SU-DHL-6 (cell line): Measurements from ENCODE around the gene EN2.

Experiments used
- H2AFZ ChIP-seq: fragments of 200-600 bp; sonication (generic); 2 replicates; pipeline ENCODE4 v1.6.1; 2014; ENCODE audit warnings: low read depth, mild to moderate bottlenecking, moderate library complexity, mixed read lengths, antibody characterized with exemption, low read length; ENCODE audit not compliant: severe bottlenecking
- H3F3A ChIP-seq: fragments of 200-600 bp; shearing (Covaris generic); 2 replicates; pipeline ENCODE4 v1.6.0; 2016; ENCODE audit warnings: antibody characterized with exemption, mild to moderate bottlenecking; ENCODE audit not compliant: insufficient read depth
- H3K27ac ChIP-seq: fragments of 200-600 bp; sonication (generic); 2 replicates; pipeline ENCODE4 v1.5.1; 2016; ENCODE audit warnings: low read depth, mild to moderate bottlenecking, low read length, moderate library complexity, mixed read lengths
- H3K27me3 ChIP-seq: fragments of 200-600 bp; sonication (generic), shearing (Covaris generic); 2 replicates; pipeline ENCODE4 v1.6.0; 2014; ENCODE audit warnings: mild to moderate bottlenecking, low read length
- H3K36me3 ChIP-seq: fragments of 200-600 bp; sonication (generic); 2 replicates; pipeline ENCODE4 v1.6.1; 2014; ENCODE audit warnings: mild to moderate bottlenecking, low read length, mixed read lengths
- H3K4me2 ChIP-seq: fragments of 300-600, 200-600 bp; shearing (Covaris generic), sonication (generic); 2 replicates; pipeline ENCODE4 v1.6.0; 2014; ENCODE audit warnings: low read length, low read depth, mild to moderate bottlenecking; ENCODE audit not compliant: poor library complexity, severe bottlenecking
- H3K4me3 ChIP-seq: fragments of 200-600 bp; sonication (generic); 2 replicates; pipeline ENCODE4 v1.5.1; 2014; ENCODE audit warnings: antibody characterized with exemption, low read length, mild to moderate bottlenecking, mixed read lengths; ENCODE audit not compliant: insufficient read depth, poor library complexity, severe bottlenecking
- H3K79me2 ChIP-seq: fragments of 200-600 bp; sonication (generic); 2 replicates; pipeline ENCODE4 v1.6.1; 2014; ENCODE audit warnings: mild to moderate bottlenecking, low read length, moderate library complexity; ENCODE audit not compliant: insufficient read depth
- H3K9ac ChIP-seq: fragments of 200-600 bp; sonication (generic); 2 replicates; pipeline ENCODE4 v1.7.0; 2014; ENCODE audit warnings: mild to moderate bottlenecking, low read length
- H3K9me2 ChIP-seq: fragments of 200-600 bp; sonication (generic); replicated peaks from 2 replicates; pipeline ENCODE4 v1.6.1; 2014; ENCODE audit warnings: low read length; ENCODE audit not compliant: insufficient read depth
- H3K9me3 ChIP-seq: fragments of 200-600 bp; sonication (generic); 2 replicates; pipeline ENCODE4 v1.6.1; 2014; ENCODE audit warnings: low read length, mixed read lengths; ENCODE audit not compliant: insufficient read depth
- H4K20me1 ChIP-seq: fragments of 200-600 bp; sonication (generic); 2 replicates; pipeline ENCODE4 v1.6.1; 2014; ENCODE audit warnings: low read depth, mild to moderate bottlenecking, antibody characterized with exemption, low read length, moderate library complexity, mixed read lengths
- EZH2phosphoT487 ChIP-seq: fragments of 200-600 bp; sonication (generic), shearing (Covaris generic); conservative IDR thresholded peaks from 2 replicates; pipeline ENCODE4 v1.6.1; 2018; ENCODE audit warnings: mild to moderate bottlenecking, antibody characterized with exemption, low read length, moderate library complexity, mixed read lengths
- TF ChIP-seq, protein P1 (sequence below): fragments of 200-600 bp; sonication (generic); IDR thresholded peaks from one replicate; pipeline ENCODE4 v1.5.1; 2017; ENCODE audit warnings: antibody characterized with exemption, mild to moderate bottlenecking, low read length, moderate library complexity; ENCODE audit not compliant: insufficient read depth, poor library complexity, severe bottlenecking

Gene EN2

DNA sequence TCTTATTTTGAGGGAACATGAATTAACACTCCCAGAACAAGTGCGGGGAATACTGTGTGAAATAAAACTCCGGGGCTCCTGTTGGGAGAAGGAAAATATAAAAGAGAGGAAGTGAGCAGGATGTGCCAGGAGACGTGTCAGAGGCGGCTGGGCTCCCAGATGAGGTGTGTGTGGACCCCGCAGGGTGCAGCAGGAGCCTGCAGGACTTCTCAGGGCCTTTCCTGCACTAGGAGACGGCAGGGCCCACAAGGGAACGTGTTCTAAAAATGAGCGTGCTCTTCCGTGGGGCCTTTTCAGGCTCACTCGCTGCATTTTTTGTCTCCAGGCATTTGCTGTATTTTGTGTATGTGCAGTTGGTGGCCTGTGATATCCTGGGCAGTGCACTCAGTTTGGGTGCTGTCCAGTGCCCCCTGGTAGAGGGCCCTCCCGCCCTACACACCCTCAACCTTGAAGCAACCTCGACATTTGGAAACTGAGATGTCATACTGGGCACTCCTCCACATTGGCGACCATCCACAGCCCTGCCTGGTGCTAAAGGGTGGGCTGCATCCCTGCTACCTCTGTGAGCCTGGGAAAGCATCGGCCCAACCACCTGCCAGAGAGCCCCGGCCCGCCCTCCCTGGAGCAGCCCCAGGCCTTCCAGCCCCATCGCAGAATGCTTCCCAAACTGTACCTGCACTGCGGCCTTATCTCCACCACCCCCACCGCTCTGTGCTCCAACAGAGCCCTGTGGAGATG is 35.2 kb upstream of the EN2 start:
- no peaks in the 10 kb centered on the region for H3F3A ChIP-seq
- H2AFZ ChIP-seq, result no peak overlapping the region
- no peaks in the 10 kb centered on the region for H3K36me3 ChIP-seq
- H3K4me2 ChIP-seq, result no peak overlapping the region
- no peaks in the 10 kb centered on the region for H3K79me2 ChIP-seq
- no peaks in the 10 kb centered on the region for H3K9me2 ChIP-seq
- H3K27ac ChIP-seq, result no peak overlapping the region
- H3K9me3 ChIP-seq, result no peaks in the 10 kb centered on the region
- TF ChIP-seq, protein P1, sequence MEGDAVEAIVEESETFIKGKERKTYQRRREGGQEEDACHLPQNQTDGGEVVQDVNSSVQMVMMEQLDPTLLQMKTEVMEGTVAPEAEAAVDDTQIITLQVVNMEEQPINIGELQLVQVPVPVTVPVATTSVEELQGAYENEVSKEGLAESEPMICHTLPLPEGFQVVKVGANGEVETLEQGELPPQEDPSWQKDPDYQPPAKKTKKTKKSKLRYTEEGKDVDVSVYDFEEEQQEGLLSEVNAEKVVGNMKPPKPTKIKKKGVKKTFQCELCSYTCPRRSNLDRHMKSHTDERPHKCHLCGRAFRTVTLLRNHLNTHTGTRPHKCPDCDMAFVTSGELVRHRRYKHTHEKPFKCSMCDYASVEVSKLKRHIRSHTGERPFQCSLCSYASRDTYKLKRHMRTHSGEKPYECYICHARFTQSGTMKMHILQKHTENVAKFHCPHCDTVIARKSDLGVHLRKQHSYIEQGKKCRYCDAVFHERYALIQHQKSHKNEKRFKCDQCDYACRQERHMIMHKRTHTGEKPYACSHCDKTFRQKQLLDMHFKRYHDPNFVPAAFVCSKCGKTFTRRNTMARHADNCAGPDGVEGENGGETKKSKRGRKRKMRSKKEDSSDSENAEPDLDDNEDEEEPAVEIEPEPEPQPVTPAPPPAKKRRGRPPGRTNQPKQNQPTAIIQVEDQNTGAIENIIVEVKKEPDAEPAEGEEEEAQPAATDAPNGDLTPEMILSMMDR, result no peak
- no peak for TF ChIP-seq EZH2phosphoT487
- H4K20me1 ChIP-seq, result no peaks in the 10 kb centered on the region
- no peak overlapping the region for H3K4me3 ChIP-seq
- H3K9ac ChIP-seq, result no peak overlapping the region
- no peaks in the 10 kb centered on the region for H3K27me3 ChIP-seq

DNA sequence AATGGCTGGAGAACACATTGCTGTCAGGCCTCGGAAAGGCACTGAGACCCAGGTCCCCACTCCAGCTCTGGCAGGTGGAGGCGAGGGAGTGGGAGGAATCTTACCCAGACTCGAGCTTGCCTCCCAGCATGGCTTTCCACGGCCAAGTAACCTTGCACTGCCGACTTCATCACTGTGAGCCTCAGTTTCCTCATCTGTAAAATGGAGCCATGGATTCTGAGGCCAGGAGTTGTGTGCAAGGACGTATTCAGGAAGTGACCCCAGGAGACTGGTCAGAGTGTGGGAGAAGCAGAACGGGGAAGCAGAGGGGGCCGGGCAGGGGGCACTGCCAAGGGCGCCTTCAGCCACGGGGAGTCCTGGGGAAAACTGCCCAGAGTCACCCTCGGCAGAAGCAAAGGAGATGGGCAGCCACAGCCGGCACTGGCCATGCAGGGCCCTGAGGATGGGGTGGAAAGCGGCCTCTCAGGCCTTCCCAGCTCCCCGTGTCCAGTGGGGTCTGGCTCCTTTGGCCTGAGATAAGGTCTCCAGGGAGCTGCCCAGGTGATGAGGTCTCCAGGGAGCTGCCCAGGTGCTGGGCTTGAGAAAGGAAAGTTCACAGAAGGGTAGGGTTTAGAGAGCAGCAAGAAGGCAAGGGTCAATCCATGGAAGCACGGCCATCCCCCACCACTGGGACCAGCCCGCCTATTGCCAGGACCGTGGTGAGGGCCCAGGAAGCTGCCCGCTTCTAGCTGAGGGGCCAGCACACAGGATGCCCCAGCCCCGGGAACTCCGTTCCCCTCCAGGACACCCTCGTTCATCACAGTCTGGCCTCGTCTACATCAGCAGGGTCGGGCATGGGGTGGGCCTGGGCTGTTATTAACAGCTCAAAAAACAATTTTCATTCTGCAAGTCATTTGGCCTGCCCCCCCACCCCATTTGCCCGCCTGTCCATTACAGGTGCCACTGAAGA is 34.3 kb upstream of the EN2 start:
- no peaks in the 10 kb centered on the region for H3K36me3 ChIP-seq
- no peaks in the 10 kb centered on the region for H3F3A ChIP-seq
- TF ChIP-seq, protein P1, result no peak
- no peak for TF ChIP-seq EZH2phosphoT487
- no peaks in the 10 kb centered on the region for H3K9me3 ChIP-seq
- H3K9me2 ChIP-seq, result no peaks in the 10 kb centered on the region
- H4K20me1 ChIP-seq, result no peaks in the 10 kb centered on the region
- no peaks in the 10 kb centered on the region for H3K79me2 ChIP-seq
- no peak overlapping the region for H3K4me2 ChIP-seq
- no peak overlapping the region for H3K9ac ChIP-seq
- no peak overlapping the region for H3K4me3 ChIP-seq
- H2AFZ ChIP-seq, result no peak overlapping the region
- H3K27me3 ChIP-seq, result no peaks in the 10 kb centered on the region
- no peak overlapping the region for H3K27ac ChIP-seq

DNA sequence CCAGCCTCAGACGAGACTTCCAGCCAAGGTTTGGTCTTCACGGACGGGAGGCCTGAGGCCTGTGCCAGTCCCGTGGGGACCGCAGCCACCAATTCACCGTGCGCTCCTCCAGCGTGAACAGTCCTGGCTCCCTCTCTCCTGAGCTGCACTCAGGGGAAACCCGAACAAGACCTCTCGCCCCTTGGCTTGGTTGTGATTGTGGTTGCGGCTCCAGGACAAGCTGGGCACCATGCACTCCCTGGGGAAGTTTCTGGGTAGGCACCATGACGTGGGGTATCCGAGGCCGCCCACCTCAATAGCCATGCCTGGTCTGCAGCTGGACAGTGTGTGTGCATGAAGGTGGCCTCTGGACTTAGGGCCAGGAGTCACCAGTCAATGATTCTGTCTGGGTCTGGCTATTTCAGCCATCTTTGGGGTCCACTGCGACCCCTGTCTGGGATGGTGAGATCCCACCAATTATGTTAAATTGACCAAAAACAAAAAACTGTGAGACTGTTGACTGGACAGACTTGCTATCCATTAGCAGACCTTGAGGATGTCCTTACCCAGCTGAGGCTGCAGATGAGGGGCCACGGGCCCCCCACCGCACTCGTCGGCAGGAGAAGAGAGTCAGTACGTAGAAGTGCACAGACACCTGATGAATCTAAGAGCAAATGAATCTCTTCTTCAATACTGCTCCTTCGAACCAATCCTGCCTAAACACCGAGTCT is 33.5 kb upstream of the EN2 start:
- Histone ChIP-seq H3F3A (no peaks in the 10 kb centered on the region), H3K9me3 (no peaks in the 10 kb centered on the region), H3K9me2 (no peaks in the 10 kb centered on the region), H3K79me2 (no peaks in the 10 kb centered on the region), H3K4me2 (no peak overlapping the region), H3K27ac (no peak overlapping the region), H4K20me1 (no peaks in the 10 kb centered on the region), H3K36me3 (no peaks in the 10 kb centered on the region), H3K27me3 (no peaks in the 10 kb centered on the region), H2AFZ (no peak overlapping the region), H3K9ac (no peak overlapping the region), H3K4me3 (no peak overlapping the region)
- TF ChIP-seq, protein P1, result no peak
- no peak for TF ChIP-seq EZH2phosphoT487
